Femur (tissue), 1 donor: ENCODE measurements around the gene BAG1.

ENCODE experiments used
- DNase-seq: peaks from one replicate; pipeline ENCODE4 v3.0.0-alpha.2; 2017

BAG1 gene

DNA sequence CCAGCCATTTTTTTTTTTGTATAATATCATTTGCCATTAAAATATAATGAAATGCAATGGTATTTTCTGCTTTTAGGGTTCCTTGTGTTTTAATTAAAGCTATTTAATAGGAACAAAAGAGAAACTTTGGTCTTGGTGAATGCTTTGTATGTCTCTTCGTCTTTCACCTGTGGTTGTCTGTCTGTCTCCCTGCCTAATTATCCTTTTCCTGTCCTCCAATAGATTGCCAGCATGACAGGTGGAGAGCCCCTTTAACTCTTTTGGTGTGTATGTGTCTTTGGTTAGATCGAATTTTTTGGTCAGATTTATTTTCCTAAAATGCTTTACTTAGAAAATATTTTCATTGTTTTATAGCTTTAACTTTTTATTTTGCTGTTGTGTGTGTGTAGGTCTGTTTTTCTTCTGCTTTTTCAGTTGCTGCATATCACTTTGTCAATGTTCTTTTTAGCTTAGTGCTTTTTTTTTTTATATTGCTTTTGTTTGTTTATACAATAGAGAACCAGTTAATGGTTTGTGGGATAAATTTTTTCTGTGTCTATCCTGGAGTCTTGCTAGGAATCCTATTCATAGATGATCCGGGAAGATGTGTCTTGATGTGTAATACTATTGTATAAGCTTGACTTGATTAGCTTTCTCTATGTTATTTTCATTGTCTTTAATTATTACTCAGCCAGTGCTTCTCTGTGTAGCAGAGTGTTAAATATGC is 8.9 kb upstream of the BAG1 start:
- DNase-seq = no peak

DNA sequence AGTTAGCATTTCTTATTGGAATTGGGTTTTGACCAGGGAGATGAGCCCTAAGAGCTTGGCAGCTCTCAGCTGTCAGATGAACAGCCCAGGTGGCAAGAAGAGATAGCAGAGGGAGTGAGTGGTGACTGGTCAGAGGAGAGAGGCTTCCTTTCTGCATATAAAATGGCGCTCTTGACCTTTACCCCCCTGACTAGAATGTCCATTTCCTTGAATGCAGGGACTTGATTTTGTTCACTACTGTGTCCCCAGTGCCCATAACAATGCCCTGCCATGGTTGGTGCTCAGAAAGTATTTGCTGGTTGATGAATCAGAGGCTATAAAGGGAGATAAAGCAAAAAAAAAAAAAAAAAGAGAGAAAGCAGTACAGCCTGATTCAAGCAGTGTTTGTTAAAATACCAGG is 7.6 kb upstream of the BAG1 start:
- DNase-seq = no peak

DNA sequence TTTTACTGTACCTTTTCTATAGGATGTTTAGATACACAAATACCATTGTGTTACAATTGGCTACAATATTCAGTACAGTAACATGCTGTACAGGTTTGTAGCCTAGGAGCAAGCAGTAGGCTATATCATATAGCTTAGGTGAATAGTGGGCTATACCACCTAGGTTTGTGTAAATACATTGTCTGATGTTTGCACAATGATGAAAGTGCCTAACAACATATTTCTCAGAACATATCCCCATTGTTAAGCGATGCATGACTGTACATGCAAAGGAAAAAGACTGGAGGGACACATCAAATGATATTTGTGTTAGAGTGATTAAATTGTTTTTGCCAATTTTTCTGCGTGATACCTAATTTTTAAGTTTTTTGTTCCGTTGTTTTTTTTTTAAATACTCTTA is 5.6 kb upstream of the BAG1 start:
- DNase-seq = no peak

DNA sequence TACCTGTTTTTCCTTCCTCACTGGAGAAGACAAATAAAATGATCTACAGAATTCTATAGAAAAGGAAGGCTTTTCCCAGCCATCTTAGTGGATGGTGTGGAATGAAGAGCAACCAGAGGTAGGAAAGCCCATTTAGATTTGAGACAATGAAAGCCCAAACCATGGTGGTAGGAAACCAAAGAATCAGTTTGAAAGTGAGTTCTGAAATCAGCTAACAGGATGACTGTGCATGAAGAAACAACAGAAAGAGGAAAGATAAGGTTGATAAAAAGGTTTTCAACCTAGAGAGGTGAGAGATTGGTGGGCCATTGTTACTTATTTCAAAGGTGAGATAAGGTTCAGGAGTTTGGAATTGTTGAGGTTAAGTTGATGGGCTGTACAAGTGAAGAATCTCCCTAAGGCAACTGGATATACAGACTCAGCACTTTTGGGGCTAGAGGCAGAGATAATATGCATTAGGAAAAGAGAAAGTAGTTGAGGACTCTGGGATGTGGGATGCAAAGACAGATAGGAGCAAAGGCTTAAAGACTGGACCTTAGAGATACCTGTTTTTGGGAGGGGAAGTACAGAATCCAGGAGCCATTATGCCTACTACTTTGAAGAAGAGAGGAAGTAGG is 2.8 kb upstream of the BAG1 start:
- DNase-seq = no peak

DNA sequence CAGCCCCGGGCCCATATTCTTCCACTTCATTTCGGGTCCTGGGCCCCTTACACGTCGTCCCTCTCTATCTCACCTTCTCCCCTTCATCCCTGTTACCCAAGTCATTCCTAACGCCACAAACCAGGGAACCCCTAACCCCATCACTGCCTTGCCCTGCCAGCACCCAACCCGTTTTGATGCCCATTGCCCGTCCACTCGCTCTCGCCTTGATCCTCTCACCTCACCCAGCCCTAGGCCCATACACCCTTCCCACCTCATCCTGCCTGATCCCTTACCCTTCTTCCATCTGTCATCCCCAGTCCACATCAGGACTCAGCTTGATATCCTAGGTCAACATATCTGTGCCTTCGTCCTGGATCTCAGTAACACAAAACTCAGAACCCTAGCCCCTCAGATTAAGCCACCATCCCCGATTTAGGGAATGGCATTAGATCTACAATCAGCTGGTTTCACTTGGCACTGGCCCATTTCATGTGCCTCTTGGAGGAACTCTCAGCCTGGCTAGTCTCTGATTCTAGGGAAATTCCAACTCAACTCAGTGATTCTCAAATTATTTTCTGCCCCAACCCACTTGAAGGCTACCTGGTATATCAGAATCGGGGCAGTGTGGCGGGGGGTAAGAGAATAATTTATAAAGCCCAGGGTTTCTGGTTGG is 830 bp upstream of the BAG1 start:
- no peak for DNase-seq

DNA sequence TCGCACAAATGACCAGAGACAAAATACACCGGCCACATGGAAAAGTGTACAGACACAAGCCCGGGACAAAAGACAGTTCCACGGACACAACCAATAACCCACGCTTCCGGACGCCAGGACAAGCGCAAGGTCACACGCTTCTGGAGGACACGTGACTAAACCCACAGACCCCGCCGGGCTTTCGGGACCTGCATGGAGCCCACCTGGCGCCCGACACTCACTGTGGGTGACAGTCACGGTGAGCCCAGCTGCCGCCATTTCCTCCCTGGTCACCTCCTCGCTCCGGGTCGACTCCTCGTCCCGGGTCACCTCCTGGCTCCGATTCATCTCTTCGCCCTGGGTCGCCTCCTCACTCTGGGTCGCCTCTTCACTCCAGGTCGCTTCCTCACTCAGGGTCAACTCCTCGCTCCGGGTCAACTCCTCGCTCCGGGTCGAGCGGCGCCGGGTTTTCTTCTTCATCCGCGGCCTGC is 470 bp downstream of the BAG1 start:
- DNase-seq = peak; percentile 66

DNA sequence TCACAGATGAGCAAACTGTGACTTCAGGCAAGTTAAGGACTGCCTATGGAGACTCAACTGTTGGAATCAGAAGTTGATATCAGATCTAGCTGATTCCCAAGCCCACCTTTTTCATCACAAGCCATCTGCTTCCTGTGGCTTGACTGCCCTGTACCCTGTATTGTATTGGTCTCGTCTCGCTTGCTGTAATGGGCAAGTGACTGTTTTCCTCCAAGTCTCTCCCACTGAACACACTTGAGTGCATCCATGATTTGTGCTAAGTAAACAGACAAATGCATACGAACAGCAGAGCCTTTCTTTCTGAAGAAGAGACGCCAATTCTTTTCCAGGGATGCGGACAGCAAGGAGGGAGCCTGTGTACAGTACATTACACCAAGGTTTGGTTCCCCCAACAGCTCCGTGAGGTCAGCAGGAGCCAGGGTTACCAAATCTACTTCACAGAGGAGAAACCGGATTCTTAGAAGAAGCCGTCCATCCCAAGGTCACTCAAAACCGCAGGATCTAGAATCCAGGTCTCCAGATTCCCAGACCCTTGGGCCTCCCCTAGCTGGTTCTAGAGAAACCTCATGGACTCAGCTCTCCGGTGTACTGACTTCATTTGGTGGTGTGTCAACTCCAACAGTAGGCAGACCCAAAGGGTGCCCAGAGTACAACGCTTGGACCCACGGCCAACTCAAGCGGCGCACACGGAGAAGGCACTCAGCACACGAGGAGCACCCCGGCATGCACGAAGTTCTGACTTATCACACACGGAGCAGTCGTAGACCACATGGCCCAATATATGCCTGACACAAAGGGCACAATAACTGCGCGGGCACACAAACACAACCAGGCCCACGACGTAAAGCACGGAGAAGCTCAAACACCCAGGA is 1.1 kb downstream of the BAG1 start:
- DNase-seq = peak; percentile 37

DNA sequence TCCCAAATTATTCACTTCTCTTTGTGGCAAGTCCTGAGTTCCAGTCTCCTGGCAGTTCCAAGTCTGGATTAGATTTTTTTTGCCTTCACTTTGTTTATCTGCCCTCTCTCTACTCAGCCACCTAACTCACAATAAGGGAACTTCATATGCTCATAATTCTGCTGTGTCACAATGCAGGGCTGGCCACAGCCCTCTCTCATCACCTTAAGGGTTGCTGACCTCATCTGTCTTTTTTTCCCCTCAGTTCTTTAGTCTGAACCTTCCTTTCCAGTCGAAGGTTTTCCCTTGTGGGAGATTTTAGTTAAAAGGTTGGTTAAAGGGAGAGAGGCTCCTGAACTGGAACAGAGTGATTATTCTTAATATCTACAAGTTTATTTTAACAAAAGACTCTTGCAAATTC is 4.1 kb downstream of the BAG1 start:
- no peak for DNase-seq

DNA sequence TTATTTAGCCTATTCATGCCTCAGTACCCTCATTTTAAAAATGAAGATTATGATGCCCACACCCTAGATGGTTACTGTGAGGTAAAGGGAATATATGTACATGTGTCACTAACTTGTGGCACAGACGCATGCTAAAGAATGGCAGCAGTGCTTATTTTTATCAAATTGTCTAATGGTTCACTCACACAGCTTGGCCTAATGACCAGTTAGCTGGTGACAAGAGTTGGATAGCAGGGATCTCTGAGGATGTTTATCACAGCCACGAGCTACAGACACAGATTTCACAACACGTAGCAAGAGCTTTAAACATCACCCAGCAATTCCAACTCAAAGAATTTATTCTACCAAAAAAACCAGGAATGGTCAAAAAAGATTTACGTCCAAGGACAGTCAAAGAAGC is 7.2 kb downstream of the BAG1 start:
- DNase-seq = no peak

DNA sequence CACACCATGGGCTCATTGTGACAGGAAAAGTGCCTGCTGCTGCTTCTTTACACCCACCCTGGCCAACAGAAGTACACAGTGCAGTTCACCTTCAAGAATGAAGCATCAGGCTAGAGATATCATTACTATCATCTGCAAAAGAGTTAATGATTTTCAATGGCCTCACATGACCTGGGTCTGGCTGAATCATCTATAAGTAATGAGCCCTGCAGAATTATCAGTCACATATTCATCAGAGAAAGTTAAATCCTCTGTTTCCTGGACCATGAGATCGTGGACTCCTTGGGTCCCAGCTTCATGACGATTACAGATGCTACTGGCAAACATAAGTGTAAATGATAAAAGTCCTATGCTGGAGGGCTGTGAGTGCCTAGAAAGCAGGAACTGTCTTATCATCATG is 8.3 kb downstream of the BAG1 start:
- no peak for DNase-seq

DNA sequence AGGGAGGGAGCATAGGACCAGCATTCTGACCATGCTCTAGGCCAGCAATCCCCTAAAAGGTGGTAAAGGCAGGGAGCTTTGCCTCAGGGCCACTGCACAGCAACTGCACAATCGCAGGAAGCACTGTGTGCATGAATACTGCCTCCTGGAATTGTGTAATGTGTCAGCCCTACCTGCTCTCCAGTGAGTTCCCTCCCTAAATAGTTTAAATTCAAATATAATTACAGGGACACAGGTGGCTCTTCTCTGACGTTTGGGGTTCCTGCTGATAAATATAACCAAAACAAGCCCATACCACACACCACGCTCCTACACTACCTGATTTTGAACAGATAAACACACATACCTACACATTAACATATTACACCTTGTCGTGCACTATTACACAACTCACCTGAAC is 9.0 kb downstream of the BAG1 start:
- no peak for DNase-seq

DNA sequence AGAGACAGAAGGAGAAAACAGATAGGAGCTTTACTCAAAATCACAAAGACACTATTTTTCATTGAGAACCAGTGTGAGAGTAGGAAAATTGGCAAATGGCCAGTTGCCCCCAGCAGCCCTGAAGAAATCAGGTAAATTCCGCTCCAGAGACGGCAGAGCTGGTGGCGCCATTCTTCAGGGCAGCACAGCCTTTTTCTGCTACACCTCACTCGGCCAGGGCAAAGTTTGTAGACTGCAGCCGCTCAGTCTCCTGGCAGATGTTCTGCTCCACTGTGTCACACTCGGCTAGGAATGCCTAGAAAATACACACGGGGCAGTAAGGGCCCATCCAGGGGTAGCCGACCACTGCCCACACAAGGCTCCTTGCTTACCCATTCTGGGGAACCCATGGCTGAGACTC is 9.5 kb downstream of the BAG1 start:
- no peak for DNase-seq

DNA sequence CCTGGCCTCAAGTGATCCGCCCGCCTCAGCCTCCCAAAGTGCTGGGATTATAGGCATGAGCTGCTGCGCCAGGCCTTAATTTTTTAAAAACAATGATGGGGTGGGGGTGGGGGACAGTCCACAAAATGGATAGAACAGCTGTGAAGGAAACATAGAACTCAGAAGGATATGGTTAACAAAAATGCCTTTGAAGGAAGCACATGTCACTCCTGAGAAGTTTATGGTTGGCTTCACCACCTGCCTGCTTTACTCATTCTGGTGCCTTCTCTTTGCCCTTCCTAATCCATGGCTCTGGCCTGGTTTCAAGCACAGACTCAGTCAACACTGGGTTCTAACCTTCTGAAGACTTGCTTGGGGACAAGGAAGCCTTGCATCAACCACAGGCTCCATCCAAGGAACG is 10.3 kb downstream of the BAG1 start:
- no peak for DNase-seq

DNA sequence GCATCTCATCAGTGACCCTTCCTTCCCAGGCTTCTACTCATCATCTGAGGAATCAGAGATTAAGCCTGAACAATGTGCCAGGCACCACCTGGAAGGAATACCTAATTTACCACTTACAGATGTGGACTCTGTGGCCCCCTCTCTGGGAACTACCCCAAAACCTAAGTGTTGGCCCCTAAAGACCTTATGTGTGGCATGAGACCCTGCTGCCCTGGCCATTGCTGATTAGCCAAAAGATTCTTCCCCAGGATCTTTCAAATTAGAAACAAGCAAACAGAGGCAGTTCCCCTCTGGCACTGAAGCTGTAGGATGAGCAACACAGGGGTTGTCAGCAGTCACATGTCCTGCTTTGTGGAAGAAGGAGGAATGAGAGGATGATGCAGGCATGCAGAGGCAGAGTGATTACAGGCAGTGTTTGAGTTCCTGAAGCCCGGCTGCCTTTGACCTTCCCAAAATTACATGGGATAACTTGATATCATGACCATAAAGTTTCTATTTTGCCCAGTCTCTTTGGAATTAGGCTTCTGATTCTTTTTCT is 14.0 kb downstream of the BAG1 start:
- no peak for DNase-seq

DNA sequence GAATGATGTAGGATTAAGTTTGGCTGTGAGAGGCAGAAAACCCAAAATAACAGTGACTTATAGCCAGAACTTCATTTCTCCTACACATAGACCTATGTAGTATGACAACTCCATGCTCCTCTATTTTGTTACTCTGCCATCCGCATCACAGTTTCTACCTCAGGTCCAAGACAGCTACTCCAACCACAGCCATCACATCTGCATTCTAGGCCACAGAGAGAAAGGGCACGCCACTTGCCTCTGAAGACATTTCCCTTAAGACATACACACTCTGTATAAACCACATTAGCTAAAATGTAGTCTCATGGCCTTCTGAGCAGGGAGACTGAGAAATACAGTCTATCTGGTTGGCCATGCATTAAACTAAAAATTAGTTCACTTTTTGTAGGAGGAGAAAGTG is 14.5 kb downstream of the BAG1 start:
- no peak for DNase-seq

DNA sequence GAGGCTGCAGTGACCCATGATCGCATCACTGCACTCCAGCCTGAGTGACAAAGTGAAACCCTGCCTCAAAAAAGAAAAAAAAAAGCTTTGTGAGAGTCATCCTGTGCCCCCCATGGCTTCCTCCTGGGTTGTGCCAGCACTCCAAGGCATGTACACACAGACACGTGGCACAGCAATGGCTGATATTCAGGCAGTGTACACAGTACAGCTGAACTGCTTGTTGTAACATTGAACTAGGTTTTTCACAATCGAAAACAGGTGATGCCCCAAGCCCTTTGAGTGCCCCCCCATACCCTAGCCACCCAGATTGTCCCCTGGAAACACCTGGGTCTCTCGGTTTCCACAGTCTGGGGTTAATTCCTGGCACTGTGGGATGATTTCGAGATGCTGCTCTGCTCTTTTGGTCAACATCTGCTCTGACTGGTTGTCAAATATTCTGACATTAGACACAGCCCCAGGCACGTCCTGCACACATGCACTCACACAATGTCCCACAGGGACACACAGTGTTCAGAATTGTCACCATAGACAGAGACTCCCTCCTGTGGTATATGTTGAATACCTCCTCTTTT is 15.3 kb downstream of the BAG1 start:
- DNase-seq = no peak

DNA sequence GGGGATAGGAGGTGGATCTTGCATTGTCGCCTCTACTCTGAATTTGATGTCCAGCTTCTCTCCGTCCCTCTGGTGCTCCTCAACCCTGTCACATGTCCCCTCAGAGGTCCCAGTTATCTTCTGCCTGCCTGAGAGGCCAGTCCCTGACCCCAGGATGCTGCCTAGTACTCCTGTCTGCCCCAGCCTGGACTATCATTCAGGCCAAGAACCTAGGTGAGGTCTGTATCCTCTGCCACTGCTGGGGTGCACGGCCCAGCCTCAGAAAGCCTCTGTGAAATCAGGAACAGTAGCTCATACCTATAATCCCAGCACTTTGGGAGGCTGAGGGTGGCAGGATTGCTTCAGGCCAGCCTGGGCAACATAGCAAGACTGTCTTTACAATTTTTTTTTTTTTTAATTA is 15.9 kb downstream of the BAG1 start:
- DNase-seq = no peak

DNA sequence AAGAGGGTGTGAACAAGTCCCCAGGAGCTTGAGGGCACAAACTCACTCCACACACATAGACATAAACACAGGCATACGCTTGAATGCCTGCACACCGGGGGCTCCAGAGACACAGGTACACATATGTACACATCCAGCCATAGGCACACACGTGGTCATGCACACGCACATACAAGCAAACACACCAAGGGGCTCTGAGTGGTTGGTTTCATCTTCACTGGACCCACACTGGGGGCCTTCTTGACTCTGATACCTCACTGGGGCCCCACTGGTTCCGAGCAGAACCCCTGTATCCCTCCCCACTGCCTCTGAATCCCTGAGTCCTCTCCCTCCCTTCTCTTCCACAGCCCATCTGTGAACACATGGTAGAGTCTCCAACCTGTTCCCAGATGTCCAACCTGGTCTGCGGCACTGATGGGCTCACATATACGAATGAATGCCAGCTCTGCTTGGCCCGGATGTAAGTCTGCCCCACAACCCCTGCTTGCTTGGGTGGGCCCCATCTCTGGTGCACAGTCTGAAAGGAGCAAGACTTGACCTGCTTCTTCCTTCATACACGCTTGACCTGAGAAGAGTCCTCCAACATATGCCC is 18.1 kb downstream of the BAG1 start:
- no peak for DNase-seq

DNA sequence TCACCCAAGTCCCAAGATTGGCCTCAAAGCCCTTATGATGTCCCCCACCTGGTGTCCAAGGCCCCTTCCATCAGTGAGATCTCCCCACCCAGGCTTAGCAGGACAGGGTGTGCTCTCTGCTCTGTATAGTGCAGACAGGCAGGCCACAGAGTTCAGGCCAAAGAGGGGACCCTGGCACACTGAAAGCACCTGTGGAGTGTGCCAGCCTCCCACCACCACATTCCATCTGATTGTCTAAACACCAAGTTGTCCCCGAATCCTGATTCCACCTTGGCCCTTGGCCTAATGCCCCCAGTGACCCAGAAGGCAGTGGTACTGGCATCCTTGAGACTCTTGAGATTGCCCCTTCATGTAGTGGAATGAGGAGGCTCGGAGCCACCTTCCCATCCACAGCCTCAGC is 19.2 kb downstream of the BAG1 start:
- DNase-seq = no peak

DNA sequence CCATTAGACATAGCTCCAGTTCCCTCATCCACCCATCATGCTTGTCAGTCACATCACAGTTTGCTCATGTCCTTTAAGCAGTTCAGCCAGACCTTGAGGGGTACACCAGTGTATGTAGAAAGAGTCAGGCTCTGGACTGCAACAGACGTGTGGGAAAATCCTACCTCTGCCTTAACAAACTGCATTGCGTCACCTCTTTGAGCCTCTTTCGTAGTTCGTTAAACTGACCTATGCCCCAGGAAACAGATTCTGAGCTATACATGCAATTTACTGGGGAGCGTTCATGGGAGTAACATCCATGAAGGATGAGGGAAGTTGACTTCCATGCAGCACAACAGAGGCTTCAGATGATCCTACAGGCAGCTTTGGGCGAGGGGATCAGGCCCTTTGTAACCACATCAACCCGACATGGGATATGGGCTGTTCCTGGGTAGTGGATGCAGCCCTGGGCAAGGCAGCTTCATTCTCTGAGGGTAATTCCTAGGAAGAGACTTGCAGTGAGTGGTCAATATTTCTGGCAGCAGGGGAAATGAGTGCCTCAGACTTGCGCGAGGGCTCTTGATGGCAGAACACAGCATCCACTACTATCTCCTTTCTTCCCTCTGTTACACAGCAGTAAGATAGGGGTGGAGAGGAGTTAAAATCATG is 20.2 kb downstream of the BAG1 start:
- DNase-seq = no peak

DNA sequence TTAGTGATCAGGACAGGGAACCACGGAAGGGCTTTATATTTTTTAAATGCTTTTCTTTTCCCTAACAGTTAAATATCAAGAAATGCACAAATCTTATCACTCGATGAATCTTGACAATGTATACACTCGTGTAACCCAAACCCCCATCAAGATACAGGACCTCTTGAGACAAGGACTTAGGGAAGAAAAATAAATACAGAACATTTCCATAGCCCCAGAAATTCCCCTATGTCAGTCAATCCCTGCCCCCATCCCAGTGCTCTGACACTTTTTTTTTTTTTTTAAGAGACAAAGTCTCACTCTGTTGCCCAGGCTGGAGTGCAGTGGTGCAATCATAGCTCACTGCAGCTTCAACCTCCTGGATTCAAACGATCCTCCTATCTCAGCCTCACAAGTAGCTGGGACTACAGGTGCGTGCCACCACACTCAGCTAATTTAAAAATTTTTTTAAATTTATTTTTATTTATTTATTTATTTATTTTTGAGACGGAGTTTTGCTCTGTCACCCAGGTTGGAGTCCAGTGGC is 21.8 kb downstream of the BAG1 start:
- DNase-seq = no peak

DNA sequence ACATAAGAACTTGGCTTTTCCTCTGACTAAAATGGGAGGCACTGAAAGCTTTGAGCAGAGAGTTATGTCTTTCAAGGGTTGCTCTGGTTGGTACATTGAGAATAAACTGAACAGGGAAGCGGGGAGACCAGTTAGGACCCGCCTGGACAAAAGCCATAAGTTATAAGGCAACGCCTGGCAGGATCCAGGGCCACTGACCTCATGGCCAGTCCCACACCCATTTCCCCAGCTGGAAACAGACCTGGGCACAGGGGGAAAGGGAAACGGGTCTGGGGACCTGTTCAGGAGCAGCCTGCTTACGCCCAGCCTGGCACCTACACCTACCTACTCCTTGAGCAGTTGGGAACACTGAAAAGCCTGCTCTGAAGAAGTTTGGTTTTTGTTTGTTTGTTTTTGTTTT is 23.2 kb downstream of the BAG1 start:
- DNase-seq = no peak
